Measurements from ENCODE around the gene NT5C2.
A peak's percentile ranks its signal among the peaks of the same experiment; 100 is the strongest.

The NT5C2 gene

GRCh38 chr10:103062854-103063590, 130.1 kb downstream of the NT5C2 start:
- no peak for DNase-seq (ENCODE audit: low read depth in 2 of 2)

- DNase-seq (ENCODE audit: low read depth in 2 of 2) = no peak
Observed at GRCh38 chr10:103060575-103060974, 132.5 kb downstream of the NT5C2 start.

GRCh38 chr10:103058034-103058433, 135.0 kb downstream of the NT5C2 start:
- no peak for DNase-seq (ENCODE audit: low read depth in 2 of 2)

GRCh38 chr10:103055105-103055504, 138.0 kb downstream of the NT5C2 start:
- DNase-seq (ENCODE audit: low read depth in 2 of 2) = no peak

GRCh38 chr10:103054621-103055020, 138.5 kb downstream of the NT5C2 start:
- no peak for DNase-seq (ENCODE audit: low read depth in 2 of 2)

GRCh38 chr10:103053659-103054581, 139.2 kb downstream of the NT5C2 start:
- peak in 1 of 2 experiments; percentile 20 for DNase-seq (ENCODE audit: low read depth in 2 of 2)

GRCh38 chr10:103049237-103049636, 143.8 kb downstream of the NT5C2 start:
- DNase-seq (ENCODE audit: low read depth in 2 of 2) = no peak

GRCh38 chr10:103047381-103047780, 145.7 kb downstream of the NT5C2 start:
- no peak for DNase-seq (ENCODE audit: low read depth in 2 of 2)

GRCh38 chr10:103045961-103046360, 147.1 kb downstream of the NT5C2 start:
- DNase-seq (ENCODE audit: low read depth in 2 of 2) = no peak

GRCh38 chr10:103044942-103045489, 148.1 kb downstream of the NT5C2 start:
- peak in 1 of 2 experiments; percentile 15 for DNase-seq (ENCODE audit: low read depth in 2 of 2)

- DNase-seq (ENCODE audit: low read depth in 2 of 2) = no peak
Observed at GRCh38 chr10:103042908-103043307, 150.2 kb downstream of the NT5C2 start.

GRCh38 chr10:103042129-103042528, 150.9 kb downstream of the NT5C2 start:
- no peak for DNase-seq (ENCODE audit: low read depth in 2 of 2)

- DNase-seq (ENCODE audit: low read depth in 2 of 2) = no peak
Observed at GRCh38 chr10:103041391-103041790, 151.7 kb downstream of the NT5C2 start.

- DNase-seq (ENCODE audit: low read depth in 2 of 2) = peak in 1 of 2 experiments; percentile 11
Observed at GRCh38 chr10:103040418-103040817, 152.7 kb downstream of the NT5C2 start.

- DNase-seq (ENCODE audit: low read depth in 2 of 2) = no peak
Observed at GRCh38 chr10:103038570-103038969, 154.5 kb downstream of the NT5C2 start.
